Epithelial cell of proximal tubule (primary cell): ENCODE data around the gene TEX26. TPM values are rescaled to one million over a fixed set of nuclear protein-coding genes. Genes with fewer than 3 reads are reported as not detected.
A peak's percentile ranks its signal among the peaks of the same experiment; 100 is the strongest.

ENCODE experiments used
- DNase-seq: peaks from one replicate; pipeline ENCODE4 v3.0.0-alpha.2; 2011; ENCODE audit warnings: low read depth
- H3K4me3 ChIP-seq: 2 replicates; pipeline ENCODE4 v1.5.1; 2011; ENCODE audit warnings: low read depth, mild to moderate bottlenecking, low read length
- CTCF ChIP-seq: conservative IDR thresholded peaks from 2 replicates; pipeline ENCODE4 v1.5.1; 2012; ENCODE audit warnings: low read depth, mild to moderate bottlenecking, low read length
- total RNA-seq: library from RNA; depleted of rRNA; stranded (reverse); fragments of >200 nt; gene quantifications from 2 replicates; pipeline ENCODE4 v1.2.3, GENCODE V29; 2015

TEX26 gene
- total RNA-seq, 1 donor from 2014 or later = not detected

- DNase-seq = no peak
- H3K4me3 ChIP-seq = no peak overlapping the region
- TF ChIP-seq CTCF = no peak
Measured at GRCh38 chr13:30983431-30983830, 51.0 kb downstream of the TEX26 start.

- TF ChIP-seq CTCF = no peak
- DNase-seq = no peak
- H3K4me3 ChIP-seq = no peak overlapping the region
Measured at GRCh38 chr13:30984620-30985019, 52.2 kb downstream of the TEX26 start.

GRCh38 chr13:30985637-30986205, 53.3 kb downstream of the TEX26 start:
- H3K4me3 ChIP-seq = no peak overlapping the region
- no peak for TF ChIP-seq CTCF
- DNase-seq = peak; percentile 52

- no peak for DNase-seq
- H3K4me3 ChIP-seq = no peak overlapping the region
- TF ChIP-seq CTCF = no peak
Measured at GRCh38 chr13:30991184-30991583, 58.7 kb downstream of the TEX26 start.

- DNase-seq = no peak
- TF ChIP-seq CTCF = no peak
- no peak overlapping the region for H3K4me3 ChIP-seq
Measured at GRCh38 chr13:30991922-30992321, 59.5 kb downstream of the TEX26 start.

GRCh38 chr13:30995331-30995730, 62.9 kb downstream of the TEX26 start:
- no peak for DNase-seq
- no peak overlapping the region for H3K4me3 ChIP-seq

More at GRCh38 chr13:30995331-30995730, 62.9 kb downstream of the TEX26 start:
- no peak for TF ChIP-seq CTCF
